Ectodermal cell (in vitro differentiated cells): ENCODE results near the gene GAK.

ENCODE experiments used
- H3K27ac ChIP-seq: 2 replicates; pipeline ENCODE4 v1.7.0; 2013; ENCODE audit warnings: mild to moderate bottlenecking, low read depth, low read length; ENCODE audit not compliant: insufficient read depth, poor library complexity, severe bottlenecking
- H3K27me3 ChIP-seq: 2 replicates; pipeline ENCODE4 v1.7.0; 2013; ENCODE audit warnings: mild to moderate bottlenecking, low read length; ENCODE audit not compliant: insufficient read depth, control insufficient read depth, poor library complexity, severe bottlenecking
- H3K36me3 ChIP-seq: one replicate; pipeline ENCODE4 v1.7.0; 2013; ENCODE audit warnings: low read length; ENCODE audit not compliant: control insufficient read depth, insufficient read depth
- H3K4me1 ChIP-seq: one replicate; pipeline ENCODE4 v1.7.0; 2013; ENCODE audit warnings: low read length; ENCODE audit not compliant: control insufficient read depth, insufficient read depth
- H3K4me3 ChIP-seq: 2 replicates; pipeline ENCODE4 v1.7.0; 2013; ENCODE audit warnings: low read depth, low read length, control low read depth; ENCODE audit not compliant: insufficient read depth
- H3K9me3 ChIP-seq: 2 replicates; pipeline ENCODE4 v1.7.0; 2013; ENCODE audit warnings: mild to moderate bottlenecking, low read length, moderate library complexity; ENCODE audit not compliant: control insufficient read depth
- WGBS, 2 experiments: methylation state at CpG; one replicate each; pipeline ENCODE4 v1.1.7; 2013; ENCODE audit warnings: missing lambda C conversion rate in 2 of 2; 5-methylcytosine and 5-hydroxymethylcytosine counted together

GAK gene

DNA sequence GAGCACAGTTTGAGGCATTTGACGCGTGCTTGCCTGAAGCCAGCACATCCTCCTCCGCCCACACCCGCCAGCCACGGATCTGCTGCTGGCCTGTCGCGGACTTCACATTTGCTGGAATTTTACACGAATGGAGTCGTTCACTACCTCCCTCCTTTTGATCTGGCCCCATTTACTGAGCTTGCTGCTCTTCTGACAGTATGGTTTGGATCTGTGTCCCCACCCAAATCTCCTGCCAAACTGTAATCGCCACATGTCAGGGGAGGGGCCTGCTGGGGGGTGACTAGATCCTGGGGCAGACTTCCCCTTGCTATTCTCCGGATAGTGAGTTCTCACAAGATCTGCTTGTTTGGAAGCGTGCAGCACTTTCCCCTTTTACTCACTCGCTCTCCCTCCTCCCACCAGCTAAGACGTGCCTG, 86.3 kb downstream of the GAK start:
- no peak overlapping the region for H3K27ac ChIP-seq
- H3K9me3 ChIP-seq: no peaks in the 10 kb centered on the region
- no peaks in the 10 kb centered on the region for H3K27me3 ChIP-seq
- H3K4me1 ChIP-seq: peaks cover 9% of the 10 kb centered on the region
- 84 to 86% methylated on average over 14 of the region's 14 CpGs for WGBS, 2 experiments
- H3K4me3 ChIP-seq: no peak overlapping the region
- no peaks in the 10 kb centered on the region for H3K36me3 ChIP-seq

DNA sequence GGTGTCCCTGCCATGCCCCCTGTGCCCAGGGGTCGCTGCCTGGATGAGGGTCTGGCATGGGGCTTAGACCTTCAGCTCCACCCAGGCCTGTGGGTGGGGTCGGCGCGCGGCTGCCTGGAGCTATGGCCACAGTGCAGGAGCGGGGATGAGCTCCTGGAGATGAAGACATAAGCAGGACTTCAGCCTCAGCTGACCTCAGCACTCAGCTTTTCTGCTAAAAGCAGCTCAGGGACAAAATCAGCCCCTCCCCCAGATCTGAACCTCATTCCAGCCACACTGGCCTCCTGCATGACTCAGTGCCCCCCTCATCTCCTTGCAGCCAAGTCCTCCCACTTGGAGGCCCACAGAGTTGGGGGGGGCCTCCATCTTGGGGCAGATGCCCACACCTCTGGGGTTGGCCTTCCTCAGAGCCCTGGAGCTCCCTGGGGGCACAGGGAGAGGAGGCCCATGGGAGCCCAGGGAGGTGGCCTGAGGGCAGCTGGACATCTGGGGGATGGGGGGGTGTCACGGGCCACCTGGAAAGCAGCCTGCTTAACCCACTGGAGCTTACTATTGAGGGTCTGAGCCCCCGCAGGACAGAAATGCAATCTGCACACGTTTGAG, 86.8 kb downstream of the GAK start:
- WGBS, 2 experiments: 87% methylated on average over 9 of the region's 9 CpGs
- H3K4me1 ChIP-seq: peaks cover 9% of the 10 kb centered on the region
- H3K4me3 ChIP-seq: no peak overlapping the region
- no peaks in the 10 kb centered on the region for H3K9me3 ChIP-seq
- H3K27me3 ChIP-seq: no peaks in the 10 kb centered on the region
- no peaks in the 10 kb centered on the region for H3K36me3 ChIP-seq
- H3K27ac ChIP-seq: no peak overlapping the region

DNA sequence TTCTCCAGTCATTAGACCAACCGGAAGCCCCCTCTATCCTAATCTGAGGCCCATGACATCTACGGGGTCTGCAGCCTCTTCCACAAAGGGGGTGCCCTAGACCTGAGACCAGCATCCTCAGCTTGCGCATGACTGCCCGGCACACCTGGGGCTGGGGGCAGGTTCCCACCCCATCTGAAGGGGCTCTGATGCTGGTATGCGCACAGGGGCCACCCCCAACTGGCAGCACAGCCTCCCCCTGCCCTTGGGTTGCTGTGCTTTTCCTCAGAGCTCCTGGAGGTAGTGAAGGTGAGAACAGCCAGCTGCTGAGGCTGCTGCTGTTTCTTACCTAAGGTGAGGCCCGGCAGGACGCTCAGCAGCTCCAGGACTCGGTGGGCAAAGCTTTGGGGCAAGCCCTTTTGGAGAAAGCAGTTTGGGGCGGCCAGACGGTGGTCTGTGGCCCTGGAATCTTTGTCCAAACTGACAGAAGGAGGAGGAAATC, 87.3 kb downstream of the GAK start:
- H3K27me3 ChIP-seq: no peaks in the 10 kb centered on the region
- no peaks in the 10 kb centered on the region for H3K9me3 ChIP-seq
- H3K36me3 ChIP-seq: no peaks in the 10 kb centered on the region
- 93 to 94% methylated on average over 10 of the region's 10 CpGs for WGBS, 2 experiments
- peaks cover 9% of the 10 kb centered on the region for H3K4me1 ChIP-seq
- no peak overlapping the region for H3K27ac ChIP-seq
- H3K4me3 ChIP-seq: no peak overlapping the region

DNA sequence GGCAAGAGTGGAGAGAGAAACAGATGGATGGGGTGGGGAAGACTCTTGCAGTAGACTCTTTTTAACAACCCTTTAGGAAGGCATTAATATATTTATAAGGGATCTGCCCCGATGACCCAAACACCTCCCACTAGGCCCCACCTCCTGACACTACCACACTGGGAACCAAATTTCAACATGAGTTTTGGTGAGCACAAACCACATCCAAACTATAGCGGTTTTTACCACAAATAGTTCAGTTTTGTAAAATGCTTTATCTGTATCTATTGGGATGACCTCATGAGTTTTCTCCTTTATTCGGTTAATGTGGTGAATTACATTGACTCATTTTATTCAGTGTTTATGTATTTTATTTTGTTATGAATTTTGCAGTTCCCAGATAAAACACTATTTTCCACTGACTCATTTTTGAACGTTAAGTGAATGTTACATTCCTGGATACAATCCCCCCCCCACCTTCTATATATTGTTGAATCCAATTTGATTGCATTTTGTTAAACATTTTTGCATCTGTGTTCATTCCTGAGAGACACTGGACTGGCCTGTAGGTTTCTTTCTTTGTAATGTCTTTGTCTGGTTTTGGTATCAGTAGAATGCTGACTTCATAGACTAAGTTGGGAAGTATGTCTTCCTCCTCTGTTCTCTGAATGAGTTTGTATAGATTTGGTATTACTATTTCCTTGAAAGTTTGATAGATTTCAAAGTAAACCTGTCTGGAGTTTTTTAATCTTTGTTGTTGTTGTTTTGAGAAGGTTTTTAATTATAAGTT, 92.3 kb downstream of the GAK start:
- Histone ChIP-seq H3K9me3 (peaks cover 7% of the 10 kb centered on the region), H3K4me3 (no peak overlapping the region), H3K27ac (no peak overlapping the region), H3K4me1 (peaks cover 1% of the 10 kb centered on the region), H3K36me3 (no peaks in the 10 kb centered on the region), H3K27me3 (no peaks in the 10 kb centered on the region)
- WGBS, 2 experiments: 93 to 94% methylated on average over 2 to 4 of the region's 4 CpGs

DNA sequence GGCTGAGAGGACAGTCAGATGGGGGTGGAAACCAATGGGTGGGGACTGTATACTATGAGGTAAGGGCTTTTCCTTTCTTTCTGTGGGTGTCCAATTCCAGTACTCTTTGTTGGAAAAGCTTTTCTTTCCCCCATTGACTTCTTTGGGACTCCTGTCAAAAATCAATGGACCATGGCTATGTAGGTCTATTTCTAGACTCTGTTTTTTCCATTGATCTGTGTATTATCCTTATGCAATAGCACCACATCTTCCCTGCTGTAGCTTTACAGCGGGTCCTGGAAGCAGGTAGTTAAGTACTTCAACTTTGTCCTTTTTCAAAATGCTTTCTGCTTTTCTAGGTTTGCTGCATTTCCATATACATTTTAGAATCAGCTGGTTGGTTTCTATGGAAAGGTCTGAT, 94.3 kb downstream of the GAK start:
- Histone ChIP-seq H3K27me3 (no peaks in the 10 kb centered on the region), H3K9me3 (peaks cover 7% of the 10 kb centered on the region), H3K27ac (no peak overlapping the region), H3K4me3 (no peak overlapping the region), H3K36me3 (no peaks in the 10 kb centered on the region), H3K4me1 (no peaks in the 10 kb centered on the region)
- WGBS, 2 experiments: 96 to 100% methylated on average over 1 of the region's 1 CpG

DNA sequence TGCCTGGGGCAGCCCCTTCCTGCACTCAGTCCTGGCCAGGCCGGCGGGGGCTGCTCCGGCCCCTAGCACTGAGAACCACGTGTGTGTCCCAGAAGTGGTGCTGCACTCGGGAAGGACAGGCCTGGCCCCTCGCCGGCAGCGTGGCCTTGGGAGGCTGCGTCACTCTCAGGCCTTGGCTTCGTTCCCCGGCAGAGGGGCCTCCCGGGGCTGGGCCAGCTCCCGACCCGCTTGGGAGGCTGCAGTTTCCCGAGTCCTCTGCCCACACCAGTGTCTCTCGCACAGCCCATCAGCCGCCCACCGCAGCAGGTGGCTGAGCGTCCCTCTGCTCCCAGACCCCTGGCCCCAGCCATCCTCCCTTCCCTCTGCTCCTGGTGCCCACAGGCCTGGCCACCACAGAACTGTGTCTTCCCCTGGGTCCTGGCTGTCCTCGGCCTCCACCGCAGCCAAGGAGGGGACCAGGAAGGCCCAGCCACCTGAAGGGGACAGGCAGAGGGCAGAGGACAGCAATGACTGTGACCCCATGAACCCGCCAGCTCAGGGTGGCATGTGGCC, 95.3 kb downstream of the GAK start:
- H3K36me3 ChIP-seq: no peaks in the 10 kb centered on the region
- no peak overlapping the region for H3K4me3 ChIP-seq
- 90 to 91% methylated on average over 22 of the region's 22 CpGs for WGBS, 2 experiments
- H3K4me1 ChIP-seq: no peaks in the 10 kb centered on the region
- H3K9me3 ChIP-seq: peaks cover 7% of the 10 kb centered on the region
- no peaks in the 10 kb centered on the region for H3K27me3 ChIP-seq
- H3K27ac ChIP-seq: no peak overlapping the region

DNA sequence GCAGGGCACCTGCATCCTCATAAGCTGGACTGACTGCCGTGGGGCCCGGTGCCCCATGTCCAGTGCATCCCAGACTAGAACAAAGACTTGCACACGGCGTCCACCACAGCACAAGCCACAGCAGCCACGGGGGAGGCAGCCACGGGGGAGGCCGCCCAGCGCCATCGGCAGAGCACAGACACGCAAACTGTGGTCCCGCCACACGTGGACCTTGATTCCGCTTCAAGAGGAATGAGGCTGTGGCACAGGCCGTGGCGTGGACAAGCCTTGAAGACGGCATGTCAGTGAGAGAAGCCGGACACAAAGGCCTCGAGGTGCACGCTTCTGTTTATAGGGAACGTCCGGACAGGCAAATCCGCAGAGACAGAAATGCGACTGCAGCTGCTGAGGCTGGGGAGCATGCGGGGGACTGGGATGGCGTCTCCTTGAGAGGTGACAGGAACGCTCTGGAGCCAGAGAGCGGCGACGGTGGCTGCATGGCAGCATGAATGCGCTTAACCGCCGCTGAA, 96.1 kb downstream of the GAK start:
- H3K4me1 ChIP-seq: no peaks in the 10 kb centered on the region
- H3K9me3 ChIP-seq: peaks cover 7% of the 10 kb centered on the region
- WGBS, 2 experiments: 94 to 96% methylated on average over 32 of the region's 32 CpGs
- H3K4me3 ChIP-seq: no peak overlapping the region
- H3K27me3 ChIP-seq: no peaks in the 10 kb centered on the region
- no peak overlapping the region for H3K27ac ChIP-seq
- no peaks in the 10 kb centered on the region for H3K36me3 ChIP-seq

DNA sequence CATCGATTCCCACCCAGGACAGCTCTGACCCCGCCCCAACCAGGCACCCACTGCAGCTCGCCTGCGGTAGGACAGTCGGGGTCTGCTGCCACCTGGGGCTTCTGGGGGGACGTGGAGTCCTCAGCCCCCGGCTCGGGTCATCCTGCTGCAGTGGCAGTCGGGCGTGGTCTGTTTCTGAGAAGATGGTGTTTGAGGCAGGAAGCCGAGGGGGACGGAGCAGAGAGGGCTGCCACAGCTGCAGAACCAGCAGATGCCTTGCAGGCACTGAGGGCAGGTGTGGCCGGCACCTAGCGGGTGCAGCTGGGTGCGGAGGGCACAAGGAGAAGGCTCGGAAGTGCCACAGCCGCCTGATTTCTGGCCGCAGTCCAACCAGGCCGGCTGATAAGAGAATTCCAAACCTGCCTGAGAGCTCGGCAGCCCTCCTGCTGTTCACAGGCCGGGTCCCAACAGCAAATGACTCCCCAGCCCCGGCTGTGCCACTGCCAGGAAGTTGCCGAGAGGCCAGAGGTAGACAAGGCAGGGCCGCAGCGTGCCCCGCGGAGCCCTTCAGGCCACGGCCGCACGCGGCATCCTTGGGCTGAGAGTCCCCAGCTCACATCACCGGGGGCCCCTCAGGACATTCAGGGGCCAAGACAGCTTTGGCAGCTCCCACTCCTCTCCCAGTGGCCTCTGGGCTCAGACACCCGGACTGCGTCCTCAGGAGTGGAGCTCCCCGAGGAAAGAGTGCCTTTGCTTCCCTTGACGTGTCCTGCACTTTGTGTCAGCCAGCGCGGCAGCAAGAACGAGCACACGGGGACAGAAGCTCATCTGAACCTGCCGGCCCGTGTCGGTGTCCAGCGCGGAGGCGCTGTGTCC, 96.7 kb downstream of the GAK start:
- Histone ChIP-seq H3K9me3 (peaks cover 7% of the 10 kb centered on the region), H3K4me3 (no peak overlapping the region), H3K4me1 (no peaks in the 10 kb centered on the region), H3K36me3 (no peaks in the 10 kb centered on the region), H3K27ac (no peak overlapping the region), H3K27me3 (no peaks in the 10 kb centered on the region)
- 91% methylated on average over 46 of the region's 46 CpGs for WGBS, 2 experiments

DNA sequence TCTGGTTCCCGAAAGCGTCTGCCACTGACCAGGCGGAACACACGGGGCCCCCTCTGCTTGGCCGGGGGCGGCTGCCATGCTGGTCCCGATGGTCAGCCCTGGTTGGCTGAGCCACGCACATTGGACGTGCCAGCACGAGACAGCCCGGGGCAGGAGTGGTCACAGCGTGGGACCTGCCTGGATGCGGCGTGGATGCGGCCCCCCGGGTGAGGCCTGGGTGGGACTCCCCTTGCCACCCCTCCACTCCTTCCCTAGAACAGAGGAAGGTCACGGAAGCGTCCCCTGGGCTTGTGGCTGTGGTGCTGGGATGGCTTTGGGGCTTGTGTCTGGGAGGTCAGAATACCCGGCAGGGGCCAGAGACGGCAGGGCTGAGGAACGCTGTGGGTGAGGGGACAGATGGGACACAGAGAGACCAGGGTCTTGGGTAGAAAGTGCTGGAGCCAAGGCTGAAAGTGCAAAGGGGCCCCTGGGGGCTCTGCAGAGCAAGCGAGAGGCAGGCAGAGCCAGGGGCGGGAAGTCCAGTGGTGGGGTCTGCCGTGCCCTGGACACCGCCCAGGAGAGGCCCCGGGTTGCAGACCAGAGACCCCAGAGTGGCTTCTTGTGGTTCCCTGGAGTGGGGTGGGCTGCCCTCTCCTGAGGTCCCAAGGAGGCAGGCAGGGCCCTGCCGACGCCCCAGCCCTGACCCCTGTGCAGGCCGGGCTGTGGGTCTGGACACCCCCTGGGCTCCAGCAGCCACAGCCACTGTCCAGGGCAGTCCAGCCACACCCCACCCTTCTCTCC, 97.6 kb downstream of the GAK start:
- H3K4me1 ChIP-seq: no peaks in the 10 kb centered on the region
- no peak overlapping the region for H3K4me3 ChIP-seq
- H3K27me3 ChIP-seq: no peaks in the 10 kb centered on the region
- WGBS, 2 experiments: 91 to 92% methylated on average over 29 of the region's 29 CpGs
- peaks cover 7% of the 10 kb centered on the region for H3K9me3 ChIP-seq
- H3K36me3 ChIP-seq: no peaks in the 10 kb centered on the region
- H3K27ac ChIP-seq: no peak overlapping the region
